Ishikawa (cell line): ENCODE data around the gene KCNQ1.

Experiments
- CEBPB ChIP-seq: IDR thresholded peaks from 2 replicates; pipeline ENCODE4 v1.6.1; 2012
- CREB1 ChIP-seq: IDR thresholded peaks from 2 replicates; pipeline ENCODE4 v1.6.1; 2012; ENCODE audit warnings: low read depth
- EGR1 ChIP-seq: IDR thresholded peaks from 2 replicates; pipeline ENCODE4 v1.6.1; 2012
- EP300 ChIP-seq: IDR thresholded peaks from 2 replicates; pipeline ENCODE4 v1.6.1; 2012; ENCODE audit warnings: borderline replicate concordance
- FOXM1 ChIP-seq: IDR thresholded peaks from 2 replicates; pipeline ENCODE4 v1.6.1; 2012; ENCODE audit warnings: low read depth, borderline replicate concordance
- NFIC ChIP-seq: IDR thresholded peaks from 2 replicates; pipeline ENCODE4 v1.6.1; 2012
- RAD21 ChIP-seq: IDR thresholded peaks from 2 replicates; pipeline ENCODE4 v1.6.1; 2012; ENCODE audit warnings: low read depth
- TAF1 ChIP-seq: IDR thresholded peaks from 2 replicates; pipeline ENCODE4 v1.6.1; 2012; ENCODE audit warnings: low read depth, mild to moderate bottlenecking
- TCF12 ChIP-seq: IDR thresholded peaks from 2 replicates; pipeline ENCODE4 v1.6.1; 2012; ENCODE audit warnings: low read depth
- TEAD4 ChIP-seq: IDR thresholded peaks from 2 replicates; pipeline ENCODE4 v1.6.1; 2012
- YY1 ChIP-seq: IDR thresholded peaks from 2 replicates; pipeline ENCODE4 v1.6.1; 2012; ENCODE audit warnings: low read depth
- ZBTB7A ChIP-seq: IDR thresholded peaks from 2 replicates; pipeline ENCODE4 v1.6.1; 2012; ENCODE audit warnings: low read depth
- TF ChIP-seq, protein P1 (sequence below): IDR thresholded peaks from 2 replicates; pipeline ENCODE4 v1.6.1; 2012

DNA sequence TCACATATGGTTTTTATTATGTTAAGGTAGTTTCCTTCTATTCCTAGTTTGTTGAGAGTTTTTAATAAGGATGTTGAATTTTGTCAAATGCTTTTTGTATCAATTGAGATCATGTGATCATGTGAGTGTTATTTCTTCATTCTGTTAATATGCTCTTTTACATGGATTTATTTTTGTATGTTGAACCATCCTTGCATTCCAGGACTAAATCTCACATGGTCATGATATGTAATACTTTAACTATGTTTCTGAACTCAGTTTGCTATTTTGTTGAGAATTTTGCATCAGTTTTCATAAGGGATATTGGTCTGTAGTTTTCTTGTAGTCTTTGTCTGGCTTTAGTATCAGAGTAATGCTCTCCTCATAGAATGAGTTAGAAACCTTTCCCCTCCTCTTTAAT is 43.2 kb downstream of the KCNQ1 start:
- TF ChIP-seq CEBPB (no peak), RAD21 (no peak), ZBTB7A (no peak), CREB1 (no peak), EP300 (no peak), TCF12 (no peak), YY1 (no peak), EGR1 (no peak), TAF1 (no peak), TEAD4 (no peak), NFIC (no peak), FOXM1 (no peak)
- TF ChIP-seq, protein P1, sequence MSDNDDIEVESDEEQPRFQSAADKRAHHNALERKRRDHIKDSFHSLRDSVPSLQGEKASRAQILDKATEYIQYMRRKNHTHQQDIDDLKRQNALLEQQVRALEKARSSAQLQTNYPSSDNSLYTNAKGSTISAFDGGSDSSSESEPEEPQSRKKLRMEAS = no peak
